GM19239 (cell line): ENCODE results near the gene RHAG.

ENCODE experiments used
- DNase-seq: peaks from one replicate; pipeline ENCODE4 v3.0.0; 2011; ENCODE audit warnings: low spot score; ENCODE audit not compliant: insufficient read length
- FAIRE-seq: peaks from 2 replicates; lab custom pipeline; 2011; peaks lifted over from hg19 to GRCh38; lab: Jason Lieb, UNC

RHAG gene

DNA sequence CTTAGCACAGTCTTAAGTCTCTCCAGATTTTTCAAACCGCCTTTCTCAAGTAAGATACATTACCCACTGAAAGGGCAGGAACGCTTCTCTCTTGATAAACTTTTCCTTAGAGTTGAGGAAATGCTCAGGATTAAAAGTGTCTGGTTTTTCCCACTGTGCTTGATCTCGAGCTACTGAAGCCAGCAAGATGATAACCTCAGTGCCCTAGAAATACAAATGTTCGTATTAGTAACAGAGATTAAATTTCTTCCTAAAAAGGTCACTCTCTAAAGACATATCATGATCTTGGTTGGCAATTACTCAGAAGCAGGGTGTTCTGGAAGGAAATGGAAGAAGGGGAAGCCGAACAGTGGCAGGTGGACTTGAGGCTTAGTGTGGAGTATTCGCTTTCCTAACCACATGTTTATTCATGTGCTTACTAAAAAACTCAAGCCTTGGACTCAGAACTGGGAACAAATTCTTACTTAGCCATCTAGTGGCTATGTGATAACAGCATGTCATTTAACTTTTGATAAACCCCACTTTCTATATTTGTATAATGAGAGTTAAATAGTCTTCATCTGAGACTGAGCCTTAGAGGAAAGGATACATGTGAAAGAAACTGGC is 66.1 kb downstream of the RHAG start:
- FAIRE-seq: no peak
- DNase-seq: no peak

DNA sequence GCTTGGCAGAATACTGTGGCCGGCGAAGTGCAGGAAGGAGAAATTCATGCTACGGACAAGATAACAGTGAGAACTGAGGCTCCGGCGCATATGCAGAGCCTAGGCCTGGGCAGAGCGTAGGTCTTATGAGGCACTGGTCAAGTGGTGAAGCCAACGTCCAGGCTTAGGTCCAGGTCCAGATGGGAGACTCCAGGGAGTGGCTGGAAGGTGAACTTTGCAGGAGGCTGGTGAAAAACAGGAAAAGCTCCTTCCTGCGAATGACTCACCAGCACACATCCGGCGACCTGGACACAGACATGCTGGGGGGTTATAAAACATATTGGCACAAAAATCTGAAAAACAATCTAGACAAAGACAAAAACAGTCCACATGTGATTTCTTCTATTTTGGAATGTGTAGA is 70.8 kb downstream of the RHAG start:
- DNase-seq (no peak), FAIRE-seq (no peak)

GRCh38 chr6:49565261-49565660 is 71.4 kb downstream of the RHAG start:
- DNase-seq: no peak
- no peak for FAIRE-seq

- FAIRE-seq (no peak), DNase-seq (no peak)
These were observed 72.1 kb downstream of the RHAG start for GRCh38 chr6:49564552-49564951.

- DNase-seq (no peak), FAIRE-seq (no peak)
These were observed 73.4 kb downstream of the RHAG start for GRCh38 chr6:49563006-49563886.

- FAIRE-seq (no peak), DNase-seq (no peak)
These were observed 78.4 kb downstream of the RHAG start for GRCh38 chr6:49558238-49558637.

DNA sequence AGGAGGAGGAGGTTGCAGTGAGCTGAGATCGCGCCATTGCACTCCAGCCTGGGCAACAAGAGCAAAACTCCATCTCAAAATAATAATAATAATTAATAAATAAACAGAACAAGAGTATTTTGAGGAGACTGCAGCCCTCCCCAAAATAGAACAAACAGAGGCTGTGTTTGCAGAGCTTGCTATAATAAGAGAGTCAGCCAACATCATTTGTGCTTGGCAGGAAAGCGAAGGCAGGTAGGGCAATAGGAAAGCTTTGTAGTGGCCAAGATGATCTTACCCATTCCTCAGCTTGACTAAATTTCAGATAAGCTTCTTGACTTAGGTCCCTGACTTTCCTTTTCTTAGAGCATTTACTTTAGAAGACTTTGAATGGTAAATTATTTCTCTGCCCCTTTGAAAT is 79.5 kb downstream of the RHAG start:
- FAIRE-seq: no peak
- DNase-seq: no peak

DNA sequence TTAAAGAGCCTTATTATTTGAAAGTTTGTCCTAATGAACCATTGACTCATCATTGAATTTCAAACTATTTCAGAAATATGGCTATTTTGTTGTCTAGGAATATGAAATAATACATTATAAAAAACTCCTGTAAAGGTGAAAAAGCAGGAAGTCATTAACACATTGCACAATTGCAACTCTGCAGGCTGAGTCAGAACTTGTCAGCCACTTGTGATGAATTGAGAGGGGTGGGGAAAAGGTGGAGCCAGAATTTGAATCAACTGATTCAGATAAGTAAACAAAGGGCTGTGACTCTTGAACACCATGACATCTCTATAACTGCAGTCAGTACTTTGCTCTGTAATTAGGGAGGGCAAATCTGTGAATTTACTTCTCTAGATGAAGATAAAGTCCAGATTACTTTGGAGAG is 80.2 kb downstream of the RHAG start:
- no peak for FAIRE-seq
- no peak for DNase-seq

DNA sequence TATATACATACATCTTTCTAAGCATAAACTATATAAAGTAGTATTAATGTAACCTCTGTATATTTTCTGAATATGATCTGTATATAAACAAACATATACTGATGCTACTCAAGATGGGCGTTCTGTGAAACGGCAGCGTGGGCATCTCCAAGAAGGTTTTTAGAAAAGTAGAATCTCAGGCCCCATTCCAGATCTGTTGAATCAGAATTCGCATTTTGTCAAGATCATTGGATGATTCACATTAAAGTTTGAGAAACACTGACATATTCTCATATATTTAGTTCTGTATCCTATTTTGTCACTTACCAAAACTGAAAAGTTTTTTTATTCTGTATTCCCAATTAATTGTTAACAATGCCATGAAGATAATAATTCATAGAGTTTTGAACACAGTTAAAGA is 80.7 kb downstream of the RHAG start:
- no peak for FAIRE-seq
- DNase-seq: no peak
